K562 (cell line): Measurements from ENCODE around the gene SMAD7. TPM values are rescaled to one million over a fixed set of nuclear protein-coding genes. Genes with fewer than 3 reads are reported as not detected.

ENCODE experiments used
- HCFC1 ChIP-seq: IDR thresholded peaks from 2 replicates; pipeline ENCODE4 v1.6.1; 2012; ENCODE audit warnings: low read depth, low read length, improper control_type of control experiment
- MTA3 ChIP-seq: fragments of 450-650 bp; formaldehyde crosslinking; IDR thresholded peaks from 2 replicates; pipeline ENCODE4 v1.6.1; 2017; ENCODE audit warnings: mild to moderate bottlenecking, borderline replicate concordance
- RBM34 ChIP-seq: fragments of 200-400 bp; formaldehyde crosslinking; IDR thresholded peaks from 2 replicates; pipeline ENCODE4 v1.6.1; 2018; ENCODE audit warnings: low read length, borderline replicate concordance; ENCODE audit not compliant: insufficient read depth
- SMAD3 ChIP-seq: fragments of 450-650 bp; formaldehyde crosslinking; conservative IDR thresholded peaks from 2 replicates; pipeline ENCODE4 v1.4.0; 2020; ENCODE audit warnings: mild to moderate bottlenecking
- SP1 ChIP-seq: sonication (generic); formaldehyde crosslinking; IDR thresholded peaks from 2 replicates; pipeline ENCODE4 v1.8.1; 2022; ENCODE audit warnings: mild to moderate bottlenecking, missing genetic modification reagents
- TAF1 ChIP-seq: IDR thresholded peaks from 2 replicates; pipeline ENCODE4 v1.6.1; 2011; ENCODE audit warnings: mild to moderate bottlenecking, low read length, moderate library complexity; ENCODE audit not compliant: insufficient read depth, control insufficient read depth, severe bottlenecking; ENCODE audit errors: extremely low read depth
- ZNF133 ChIP-seq: fragments of 250-450 bp; sonication (Bioruptor Pico); IDR thresholded peaks from 2 replicates; pipeline ENCODE4 v1.4.0; 2020; ENCODE audit warnings: mild to moderate bottlenecking
- ZNF146 ChIP-seq: IDR thresholded peaks from one replicate; pipeline ENCODE4 v1.6.1; 2018; ENCODE audit warnings: missing compliant biosample characterization; ENCODE audit not compliant: unreplicated experiment
- ZNF408 ChIP-seq: fragments of 250-450 bp; sonication (Bioruptor Pico); IDR thresholded peaks from 2 replicates; pipeline ENCODE4 v1.4.0; 2020; ENCODE audit warnings: low read depth, mild to moderate bottlenecking, moderate library complexity
- ZNF445 ChIP-seq: fragments of 250-450 bp; sonication (Bioruptor Pico); IDR thresholded peaks from 2 replicates; pipeline ENCODE4 v1.4.0; 2020; ENCODE audit warnings: low read depth, mild to moderate bottlenecking, moderate library complexity
- polyA plus RNA-seq, 8 experiments: library from polyadenylated mRNA; depleted of rRNA in 4 of 8; stranded (reverse) in 5 of 8; unstranded in 3 of 8; fragments of >200 nt; fragmentation: Nextera tagmentation in 2 of 8; fragmentation: Illumina TruSeq in 1 of 8; extraction: Ambion mirVana in 2 of 8; extraction: Trizol in 1 of 8; gene quantifications; 2 replicates each; pipeline versions ENCODE4 v1.2.1 to v1.2.3, GENCODE V29; 2011 to 2014; ENCODE audit warnings: inconsistent platforms in 1 of 8, missing spikeins in 1 of 8
- total RNA-seq, 7 experiments: library from RNA; depleted of rRNA in 6 of 7; stranded (reverse); fragments of >200 nt in 6 of 7; fragmentation: Illumina TruSeq in 2 of 7; extraction: Trizol in 2 of 7; gene quantifications; 2 replicates each; pipeline versions ENCODE4 v1.2.1 to v1.2.3, GENCODE V29; 2011 to 2021; ENCODE audit warnings: low replicate concordance in 1 of 7
- TF ChIP-seq, protein P1 (sequence below): sonication (generic); formaldehyde crosslinking; IDR thresholded peaks from 2 replicates; pipeline ENCODE4 v1.9.0; 2022; ENCODE audit warnings: mild to moderate bottlenecking, missing genetic modification reagents
- TF ChIP-seq, protein P2 (sequence below): IDR thresholded peaks from 3 replicates; pipeline ENCODE4 v1.6.1; 2011; ENCODE audit warnings: borderline replicate concordance, mild to moderate bottlenecking, moderate library complexity; ENCODE audit not compliant: insufficient read length; ENCODE audit errors: extremely low read depth
- TF ChIP-seq, protein P3 (sequence below): fragments of 450-650 bp; IDR thresholded peaks from 2 replicates; pipeline ENCODE4 v1.6.1; 2016; ENCODE audit warnings: antibody characterized with exemption
- TF ChIP-seq, protein P4 (sequence below): fragments of 450-650 bp; IDR thresholded peaks from 2 replicates; pipeline ENCODE4 v1.6.1; 2017; ENCODE audit warnings: mild to moderate bottlenecking, moderate library complexity
- TF ChIP-seq, protein P5 (sequence below): sonication (generic); formaldehyde crosslinking; IDR thresholded peaks from 2 replicates; pipeline ENCODE4 v1.8.1; 2023; ENCODE audit warnings: mild to moderate bottlenecking, missing genetic modification reagents
- TF ChIP-seq, protein P6 (sequence below): sonication (generic); formaldehyde crosslinking; IDR thresholded peaks from 2 replicates; pipeline ENCODE4 v1.8.0; 2022; ENCODE audit warnings: mild to moderate bottlenecking, missing genetic modification reagents

SMAD7 gene
- total and polyA plus RNA-seq, 9 of the 15 experiments (the other 6 are each of a cell fraction or from before 2014, with no cell fraction given), result 0.13 to 3.0 (median 1.6) TPM

DNA sequence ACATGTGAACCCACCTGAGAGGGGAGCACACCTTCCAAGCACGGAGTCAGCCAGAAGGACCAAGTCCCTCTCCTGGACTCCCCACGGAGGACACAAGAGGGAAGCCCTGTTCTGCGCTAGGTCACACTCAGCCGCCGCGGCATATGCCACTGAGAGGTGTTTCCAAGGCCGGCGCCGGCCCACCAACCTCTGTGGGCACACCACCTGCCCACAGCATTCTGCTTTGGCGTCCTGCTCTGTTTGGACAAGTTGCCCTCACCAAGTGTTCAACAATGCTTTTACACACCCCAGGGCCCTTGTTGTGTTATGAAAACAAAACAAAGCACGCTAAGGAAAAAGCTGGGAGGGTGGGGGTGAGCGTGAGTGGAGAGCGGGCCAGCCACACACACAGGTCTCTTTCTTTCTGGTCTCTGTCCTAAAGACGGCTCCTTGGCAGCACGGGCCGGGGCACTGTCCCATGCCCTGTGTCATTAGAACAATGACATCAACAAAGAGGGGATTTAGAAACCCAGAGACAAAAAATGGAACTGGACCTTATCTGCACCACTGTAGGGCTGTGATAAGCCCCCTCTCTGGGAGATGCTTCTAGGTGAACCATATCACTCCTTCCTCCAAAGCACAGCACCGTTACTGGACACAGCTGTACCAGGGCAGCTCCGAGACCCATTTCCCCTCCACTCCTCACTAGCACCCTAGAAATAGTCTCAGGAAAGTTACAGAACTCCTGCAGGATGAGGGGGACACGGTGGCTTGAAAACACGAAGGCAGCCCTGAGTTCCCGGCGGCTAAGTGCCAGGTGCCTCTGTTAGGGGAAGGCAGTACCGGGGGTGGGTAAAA, 17.0 kb downstream of the SMAD7 start (continued):
- TF ChIP-seq SP1 (CRISPR knock-in tag) (0 out of 2 replicates have a peak, but pooled peaks have one; percentile 23), HCFC1 (no peak), ZNF408 (CRISPR knock-in tag) (no peak), MTA3 (0 out of 2 replicates have a peak, but pooled peaks have one; percentile 28), ZNF133 (CRISPR knock-in tag) (no peak), ZNF146 (CRISPR knock-in tag) (no peak), RBM34 (no peak), SMAD3 (CRISPR knock-in tag) (no peak), TAF1 (no peak), ZNF445 (no peak)
- TF ChIP-seq, protein P1, sequence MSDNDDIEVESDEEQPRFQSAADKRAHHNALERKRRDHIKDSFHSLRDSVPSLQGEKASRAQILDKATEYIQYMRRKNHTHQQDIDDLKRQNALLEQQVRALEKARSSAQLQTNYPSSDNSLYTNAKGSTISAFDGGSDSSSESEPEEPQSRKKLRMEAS (CRISPR knock-in tag), result peak; percentile 18; the same call in 1 of the 2 replicates
- TF ChIP-seq, protein P2, sequence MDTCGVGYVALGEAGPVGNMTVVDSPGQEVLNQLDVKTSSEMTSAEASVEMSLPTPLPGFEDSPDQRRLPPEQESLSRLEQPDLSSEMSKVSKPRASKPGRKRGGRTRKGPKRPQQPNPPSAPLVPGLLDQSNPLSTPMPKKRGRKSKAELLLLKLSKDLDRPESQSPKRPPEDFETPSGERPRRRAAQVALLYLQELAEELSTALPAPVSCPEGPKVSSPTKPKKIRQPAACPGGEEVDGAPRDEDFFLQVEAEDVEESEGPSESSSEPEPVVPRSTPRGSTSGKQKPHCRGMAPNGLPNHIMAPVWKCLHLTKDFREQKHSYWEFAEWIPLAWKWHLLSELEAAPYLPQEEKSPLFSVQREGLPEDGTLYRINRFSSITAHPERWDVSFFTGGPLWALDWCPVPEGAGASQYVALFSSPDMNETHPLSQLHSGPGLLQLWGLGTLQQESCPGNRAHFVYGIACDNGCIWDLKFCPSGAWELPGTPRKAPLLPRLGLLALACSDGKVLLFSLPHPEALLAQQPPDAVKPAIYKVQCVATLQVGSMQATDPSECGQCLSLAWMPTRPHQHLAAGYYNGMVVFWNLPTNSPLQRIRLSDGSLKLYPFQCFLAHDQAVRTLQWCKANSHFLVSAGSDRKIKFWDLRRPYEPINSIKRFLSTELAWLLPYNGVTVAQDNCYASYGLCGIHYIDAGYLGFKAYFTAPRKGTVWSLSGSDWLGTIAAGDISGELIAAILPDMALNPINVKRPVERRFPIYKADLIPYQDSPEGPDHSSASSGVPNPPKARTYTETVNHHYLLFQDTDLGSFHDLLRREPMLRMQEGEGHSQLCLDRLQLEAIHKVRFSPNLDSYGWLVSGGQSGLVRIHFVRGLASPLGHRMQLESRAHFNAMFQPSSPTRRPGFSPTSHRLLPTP, result no peak
- TF ChIP-seq, protein P3, sequence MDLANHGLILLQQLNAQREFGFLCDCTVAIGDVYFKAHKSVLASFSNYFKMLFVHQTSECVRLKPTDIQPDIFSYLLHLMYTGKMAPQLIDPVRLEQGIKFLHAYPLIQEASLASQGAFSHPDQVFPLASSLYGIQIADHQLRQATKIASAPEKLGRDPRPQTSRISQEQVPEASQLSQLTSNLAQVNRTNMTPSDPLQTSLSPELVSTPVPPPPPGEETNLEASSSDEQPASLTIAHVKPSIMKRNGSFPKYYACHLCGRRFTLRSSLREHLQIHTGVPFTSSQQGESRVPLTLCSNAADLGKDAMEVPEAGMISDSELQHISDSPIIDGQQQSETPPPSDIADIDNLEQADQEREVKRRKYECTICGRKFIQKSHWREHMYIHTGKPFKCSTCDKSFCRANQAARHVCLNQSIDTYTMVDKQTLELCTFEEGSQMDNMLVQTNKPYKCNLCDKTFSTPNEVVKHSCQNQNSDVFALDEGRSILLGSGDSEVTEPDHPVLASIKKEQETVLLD, result no peak
- TF ChIP-seq, protein P4, sequence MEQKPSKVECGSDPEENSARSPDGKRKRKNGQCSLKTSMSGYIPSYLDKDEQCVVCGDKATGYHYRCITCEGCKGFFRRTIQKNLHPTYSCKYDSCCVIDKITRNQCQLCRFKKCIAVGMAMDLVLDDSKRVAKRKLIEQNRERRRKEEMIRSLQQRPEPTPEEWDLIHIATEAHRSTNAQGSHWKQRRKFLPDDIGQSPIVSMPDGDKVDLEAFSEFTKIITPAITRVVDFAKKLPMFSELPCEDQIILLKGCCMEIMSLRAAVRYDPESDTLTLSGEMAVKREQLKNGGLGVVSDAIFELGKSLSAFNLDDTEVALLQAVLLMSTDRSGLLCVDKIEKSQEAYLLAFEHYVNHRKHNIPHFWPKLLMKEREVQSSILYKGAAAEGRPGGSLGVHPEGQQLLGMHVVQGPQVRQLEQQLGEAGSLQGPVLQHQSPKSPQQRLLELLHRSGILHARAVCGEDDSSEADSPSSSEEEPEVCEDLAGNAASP, result no peak
- TF ChIP-seq, protein P5, sequence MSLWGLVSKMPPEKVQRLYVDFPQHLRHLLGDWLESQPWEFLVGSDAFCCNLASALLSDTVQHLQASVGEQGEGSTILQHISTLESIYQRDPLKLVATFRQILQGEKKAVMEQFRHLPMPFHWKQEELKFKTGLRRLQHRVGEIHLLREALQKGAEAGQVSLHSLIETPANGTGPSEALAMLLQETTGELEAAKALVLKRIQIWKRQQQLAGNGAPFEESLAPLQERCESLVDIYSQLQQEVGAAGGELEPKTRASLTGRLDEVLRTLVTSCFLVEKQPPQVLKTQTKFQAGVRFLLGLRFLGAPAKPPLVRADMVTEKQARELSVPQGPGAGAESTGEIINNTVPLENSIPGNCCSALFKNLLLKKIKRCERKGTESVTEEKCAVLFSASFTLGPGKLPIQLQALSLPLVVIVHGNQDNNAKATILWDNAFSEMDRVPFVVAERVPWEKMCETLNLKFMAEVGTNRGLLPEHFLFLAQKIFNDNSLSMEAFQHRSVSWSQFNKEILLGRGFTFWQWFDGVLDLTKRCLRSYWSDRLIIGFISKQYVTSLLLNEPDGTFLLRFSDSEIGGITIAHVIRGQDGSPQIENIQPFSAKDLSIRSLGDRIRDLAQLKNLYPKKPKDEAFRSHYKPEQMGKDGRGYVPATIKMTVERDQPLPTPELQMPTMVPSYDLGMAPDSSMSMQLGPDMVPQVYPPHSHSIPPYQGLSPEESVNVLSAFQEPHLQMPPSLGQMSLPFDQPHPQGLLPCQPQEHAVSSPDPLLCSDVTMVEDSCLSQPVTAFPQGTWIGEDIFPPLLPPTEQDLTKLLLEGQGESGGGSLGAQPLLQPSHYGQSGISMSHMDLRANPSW, result no peak
- TF ChIP-seq, protein P6, sequence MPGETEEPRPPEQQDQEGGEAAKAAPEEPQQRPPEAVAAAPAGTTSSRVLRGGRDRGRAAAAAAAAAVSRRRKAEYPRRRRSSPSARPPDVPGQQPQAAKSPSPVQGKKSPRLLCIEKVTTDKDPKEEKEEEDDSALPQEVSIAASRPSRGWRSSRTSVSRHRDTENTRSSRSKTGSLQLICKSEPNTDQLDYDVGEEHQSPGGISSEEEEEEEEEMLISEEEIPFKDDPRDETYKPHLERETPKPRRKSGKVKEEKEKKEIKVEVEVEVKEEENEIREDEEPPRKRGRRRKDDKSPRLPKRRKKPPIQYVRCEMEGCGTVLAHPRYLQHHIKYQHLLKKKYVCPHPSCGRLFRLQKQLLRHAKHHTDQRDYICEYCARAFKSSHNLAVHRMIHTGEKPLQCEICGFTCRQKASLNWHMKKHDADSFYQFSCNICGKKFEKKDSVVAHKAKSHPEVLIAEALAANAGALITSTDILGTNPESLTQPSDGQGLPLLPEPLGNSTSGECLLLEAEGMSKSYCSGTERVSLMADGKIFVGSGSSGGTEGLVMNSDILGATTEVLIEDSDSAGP, result no peak
